NCI-H1436 treated with DMSO at 0.1 percent for 48 hours (cell line): Measurements from ENCODE around the gene TPST1.
"Not testable (repeated sequence)": the region's sequence is repeated elsewhere in the genome, so short reads cannot be mapped to it uniquely, and the experiment has no call there.

ENCODE experiments used
- DNase-seq: peaks from one replicate; lab custom pipeline; 2025; lab: John Stamatoyannopoulos, UW

The TPST1 gene

DNA sequence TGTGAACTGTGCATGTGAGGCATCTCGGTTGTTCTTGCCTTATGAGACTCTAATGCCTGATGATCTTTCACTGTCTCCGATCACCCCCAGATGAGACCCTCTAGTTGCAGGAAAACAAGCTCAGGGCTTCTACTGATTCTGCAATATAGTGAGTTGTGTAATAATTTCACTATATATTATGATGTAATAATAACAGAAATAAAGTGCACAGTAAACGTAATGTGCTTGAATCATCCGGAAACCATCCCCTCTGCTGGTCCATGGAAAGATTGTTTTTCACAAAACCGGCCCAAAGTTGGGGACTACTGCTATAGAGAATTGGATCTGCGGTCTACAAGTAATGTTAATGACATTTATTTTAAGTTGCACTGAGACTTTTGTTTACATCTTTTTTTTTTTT, 126.7 kb downstream of the TPST1 start:
- no peak for DNase-seq

DNA sequence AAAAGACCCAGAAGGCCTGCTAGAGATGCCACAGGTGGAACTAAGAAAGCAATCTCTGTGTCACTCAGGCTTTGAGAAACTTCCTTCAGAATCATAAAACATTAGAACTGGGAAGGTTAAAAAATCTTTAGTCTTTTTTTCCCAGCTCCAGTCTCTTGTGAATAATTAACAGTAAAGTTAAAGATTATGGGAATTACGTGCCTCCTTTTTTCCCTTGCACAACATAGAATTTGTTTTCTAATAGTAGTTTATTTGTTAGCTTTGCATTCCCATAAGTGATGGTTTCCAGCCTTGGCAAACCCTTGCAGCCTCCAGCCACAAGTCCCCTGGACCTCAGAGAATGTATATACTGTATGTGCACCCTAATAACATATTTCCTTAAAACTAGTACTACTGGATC, 128.3 kb downstream of the TPST1 start:
- DNase-seq, result no peak

- no peak for DNase-seq
Measured at GRCh38 chr7:66335318-66335717, 130.2 kb downstream of the TPST1 start.

DNA sequence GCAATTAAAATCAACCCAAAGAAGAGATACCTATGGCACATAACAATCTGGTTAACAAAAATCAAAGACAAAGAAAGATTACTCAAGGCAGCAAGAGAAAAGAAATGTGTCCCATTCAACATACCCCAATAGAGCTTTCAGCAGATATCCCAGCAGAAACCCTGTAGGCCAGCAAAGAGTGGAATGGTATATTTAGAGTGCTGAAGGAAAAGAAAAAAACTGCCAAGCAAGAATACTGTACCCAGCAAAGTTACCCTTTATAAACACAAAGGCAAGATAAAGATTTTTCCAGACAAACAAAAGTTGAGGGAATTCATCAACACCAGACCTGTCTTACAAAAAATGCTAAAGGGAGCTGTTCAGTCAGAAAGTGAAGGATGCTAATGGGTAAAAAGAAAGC, 131.6 kb downstream of the TPST1 start:
- no peak for DNase-seq

DNA sequence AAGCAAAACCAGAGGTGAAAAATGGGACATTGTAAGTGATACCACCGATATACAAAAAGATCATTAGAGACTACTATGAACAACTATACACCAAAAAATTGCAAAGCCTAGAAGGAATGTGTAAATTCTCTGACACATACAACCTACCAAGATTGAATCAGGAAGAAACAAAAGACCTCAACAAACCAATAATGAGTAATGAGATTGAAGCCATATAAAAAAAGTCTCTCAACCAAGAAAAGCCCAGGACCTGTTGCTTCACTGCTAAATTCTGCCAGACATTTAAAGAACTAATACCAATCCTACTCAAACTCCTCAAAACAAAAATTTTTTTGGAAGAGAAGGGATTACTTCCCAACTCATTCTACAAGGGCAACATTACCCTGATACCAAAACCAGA, 134.0 kb downstream of the TPST1 start:
- no peak for DNase-seq

GRCh38 chr7:66344166-66344565, 139.0 kb downstream of the TPST1 start:
- no peak for DNase-seq

DNA sequence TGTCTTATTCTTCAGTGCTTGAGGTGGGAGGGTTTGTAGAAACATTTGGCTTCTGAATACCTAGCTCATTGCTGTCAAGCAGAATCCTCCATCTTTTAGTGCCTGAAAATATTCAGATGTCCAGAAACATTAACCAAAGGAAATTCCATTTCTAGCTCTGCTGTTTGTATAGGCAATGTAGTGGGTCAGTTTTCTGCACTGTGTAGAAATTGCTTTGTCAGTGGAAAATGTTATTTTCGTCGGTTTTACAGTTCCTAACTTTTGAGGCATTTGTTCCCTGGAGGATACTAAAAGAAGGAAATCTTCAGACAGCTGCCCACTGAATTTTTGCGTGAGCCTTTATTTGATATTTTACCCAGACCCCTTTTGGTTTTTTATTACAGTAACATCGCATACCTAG, 143.4 kb downstream of the TPST1 start:
- DNase-seq, result no peak

- DNase-seq, result no peak
Measured at GRCh38 chr7:66348959-66349358, 143.8 kb downstream of the TPST1 start.

GRCh38 chr7:66352071-66352470, 146.9 kb downstream of the TPST1 start:
- no peak for DNase-seq

GRCh38 chr7:66353547-66353946, 148.4 kb downstream of the TPST1 start:
- no peak for DNase-seq

- DNase-seq, result no peak
Measured at GRCh38 chr7:66355756-66356155, 150.6 kb downstream of the TPST1 start.

DNA sequence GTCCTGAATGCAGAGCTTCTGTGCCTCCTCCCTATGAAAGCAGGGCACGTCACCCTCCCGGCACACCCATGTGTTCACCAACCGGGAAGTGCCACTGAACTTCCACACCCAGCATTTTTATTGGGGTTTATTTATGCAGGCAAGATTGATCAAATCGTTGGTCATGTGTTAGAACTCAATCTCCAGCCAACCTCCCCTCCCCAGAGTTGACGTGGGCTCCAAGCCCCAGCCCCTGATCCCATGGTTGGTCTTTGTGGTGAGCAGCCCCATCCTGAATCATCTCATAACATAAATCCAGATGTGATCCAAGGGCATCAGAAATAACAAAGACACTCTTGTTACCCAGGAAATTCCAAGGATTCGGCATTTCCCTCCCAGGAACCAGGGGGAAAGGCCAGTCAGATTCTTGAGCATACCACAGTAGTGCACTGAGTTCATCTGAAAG, 151.2 kb downstream of the TPST1 start:
- DNase-seq, result no peak

- no peak for DNase-seq
Measured at GRCh38 chr7:66357087-66357486, 152.0 kb downstream of the TPST1 start.

- DNase-seq, result no peak
Measured at GRCh38 chr7:66359656-66360211, 154.6 kb downstream of the TPST1 start.

- DNase-seq, result no peak
Measured at GRCh38 chr7:66362136-66362535, 157.0 kb downstream of the TPST1 start.

DNA sequence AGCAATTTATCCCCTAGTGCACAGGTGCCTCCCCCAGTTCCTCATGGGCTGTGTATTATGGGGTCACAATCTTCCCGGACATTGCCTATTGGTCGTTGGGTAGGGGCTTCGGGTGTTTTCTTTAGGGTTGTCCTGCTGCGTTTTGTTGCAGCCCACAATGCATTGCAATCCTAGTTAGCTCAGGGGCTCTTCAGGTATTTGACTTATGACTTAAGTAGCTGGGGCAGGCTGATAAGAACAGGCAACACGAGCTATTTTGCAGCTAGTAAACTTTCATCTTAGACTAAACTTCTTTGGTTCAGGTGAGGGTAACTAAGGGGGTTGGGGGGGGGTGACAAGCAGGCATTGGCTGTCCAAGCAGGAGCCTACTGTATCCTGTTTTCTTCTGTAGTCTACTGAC, 158.5 kb downstream of the TPST1 start:
- no peak for DNase-seq

GRCh38 chr7:66365031-66365430, 159.9 kb downstream of the TPST1 start:
- DNase-seq, result not testable (repeated sequence)

DNA sequence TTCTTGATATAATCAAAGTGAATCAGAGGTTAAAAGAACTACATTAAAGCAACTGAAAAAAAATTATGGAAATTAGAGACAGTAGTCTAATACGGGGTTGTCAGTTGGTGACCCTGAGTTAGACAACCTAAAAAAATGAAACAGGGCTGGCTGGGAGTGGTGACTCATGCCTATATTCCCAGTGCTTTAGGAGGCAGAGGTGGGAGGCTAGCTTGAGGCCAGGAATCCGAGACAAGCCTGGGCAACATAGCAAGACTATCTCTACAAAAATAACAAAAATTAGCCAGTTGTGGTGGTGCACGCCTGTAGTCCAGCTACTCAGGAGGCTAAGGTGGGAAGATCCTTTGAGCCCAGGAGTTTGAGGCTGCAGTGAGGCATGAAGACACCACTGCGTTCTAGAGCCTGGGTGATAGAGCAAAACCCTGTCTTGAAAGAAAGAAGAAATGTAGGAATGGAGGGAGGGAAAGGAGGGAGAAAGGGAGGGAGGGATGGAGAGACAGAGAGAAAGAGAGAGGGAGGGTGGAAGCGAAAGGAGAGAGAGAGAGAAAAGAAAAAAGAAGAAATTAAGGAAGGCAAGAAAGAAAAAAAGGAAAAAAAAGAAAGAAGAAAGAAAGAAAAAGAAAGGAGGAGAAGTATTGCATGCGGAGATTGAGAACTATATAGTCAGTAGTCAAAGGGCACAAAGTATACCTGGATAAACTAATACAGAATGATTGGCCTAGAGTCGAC, 166.1 kb downstream of the TPST1 start:
- no peak for DNase-seq

DNA sequence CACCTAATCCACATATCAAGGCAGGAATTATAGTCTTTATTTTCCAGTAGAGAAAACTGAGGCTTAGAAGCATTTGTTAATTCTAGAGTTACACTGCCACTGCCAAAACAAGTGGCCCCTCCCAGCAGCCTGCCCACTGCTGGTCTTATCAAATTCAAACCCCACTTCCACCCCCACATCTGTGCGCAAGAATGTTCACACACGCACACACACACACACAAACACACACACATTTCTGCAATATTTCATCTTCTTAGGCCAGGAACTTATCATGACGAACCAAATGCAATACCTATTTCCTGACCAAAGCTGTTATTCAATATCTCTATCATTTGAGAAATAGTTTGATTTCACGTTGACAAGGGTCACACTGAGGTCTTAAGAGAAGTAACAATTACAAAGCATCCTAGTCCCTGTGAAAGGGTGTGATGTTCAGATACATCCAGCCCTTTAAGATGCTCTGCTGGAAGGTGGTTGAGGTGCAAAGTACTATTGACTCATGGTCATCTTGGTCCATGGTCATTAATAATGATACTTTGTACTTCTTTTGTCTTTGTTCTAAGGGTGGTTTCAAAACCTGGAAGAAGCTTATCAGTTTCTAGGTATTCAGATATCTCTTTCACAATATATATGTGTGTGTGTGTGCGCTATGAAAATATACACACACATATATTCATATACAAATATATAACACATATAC, 169.2 kb downstream of the TPST1 start:
- not testable (repeated sequence) for DNase-seq

- no peak for DNase-seq
Measured at GRCh38 chr7:66376264-66376945, 171.3 kb downstream of the TPST1 start.

DNA sequence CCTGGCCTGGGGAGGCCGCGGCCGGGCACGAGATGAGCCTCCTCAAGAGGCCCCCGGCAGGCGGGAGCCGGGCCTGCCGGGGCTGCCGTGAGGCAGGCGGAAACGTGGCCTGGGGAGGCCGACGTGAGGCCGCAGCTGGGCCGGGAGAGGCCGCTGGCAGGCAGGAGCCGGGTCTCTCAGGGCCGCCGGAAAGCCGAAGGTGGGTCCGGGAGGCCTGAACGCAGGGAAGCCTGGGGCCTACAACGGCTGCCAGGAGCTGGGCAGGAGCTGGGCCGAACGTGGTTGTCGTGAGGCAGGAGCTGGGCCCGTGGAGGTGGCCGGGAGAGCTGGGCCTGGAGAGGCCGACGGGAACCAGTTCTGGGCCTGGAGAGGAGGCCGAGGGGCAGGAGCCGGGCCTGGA, 171.9 kb downstream of the TPST1 start:
- DNase-seq, result no peak

- no peak for DNase-seq
Measured at GRCh38 chr7:66377714-66378113, 172.6 kb downstream of the TPST1 start.
